Activated CD4-positive, alpha-beta memory T cell treated with anti-CD3 and anti-CD28 coated beads, Interleukin-2, amount 10 ng/mL, durations not matched to agents 7 days and 5 days (primary cell): ENCODE results near the gene CPNE1. TPM values are rescaled to one million over a fixed set of nuclear protein-coding genes. Genes with fewer than 3 reads are reported as not detected.
A peak's percentile ranks its signal among the peaks of the same experiment; 100 is the strongest.
"Not testable (repeated sequence)": the region's sequence is repeated elsewhere in the genome, so short reads cannot be mapped to it uniquely, and the experiment has no call there.

Experiments
- CTCF ChIA-PET: fragments of 350-600 bp; sonication (Branson Sonifier 250); formaldehyde crosslinking; loops from one replicate; lab custom pipeline; 2021; ENCODE audit warnings: antibody characterized with exemption, inconsistent platforms; lab: Charles Lee
- POLR2A ChIA-PET: fragments of 350-600 bp; sonication (Branson Sonifier 250); formaldehyde crosslinking; loops from one replicate; lab custom pipeline; 2021; ENCODE audit warnings: antibody characterized with exemption; lab: Charles Lee
- DNase-seq: peaks from one replicate; pipeline ENCODE4 v3.0.0-alpha.2; 2020
- H3K27ac Mint-ChIP-seq: one replicate; pipeline ENCODE4 v1.8.0; 2021; ENCODE audit warnings: mild to moderate bottlenecking, mixed read lengths
- H3K27me3 Mint-ChIP-seq: one replicate; pipeline ENCODE4 v1.8.0; 2021; ENCODE audit warnings: mixed read lengths
- H3K36me3 Mint-ChIP-seq: one replicate; pipeline ENCODE4 v1.8.0; 2021; ENCODE audit warnings: low read depth, mixed read lengths
- H3K4me1 Mint-ChIP-seq: one replicate; pipeline ENCODE4 v1.8.0; 2021; ENCODE audit warnings: mixed read lengths
- H3K4me3 Mint-ChIP-seq: one replicate; pipeline ENCODE4 v1.8.0; 2021; ENCODE audit warnings: mild to moderate bottlenecking, mixed read lengths
- H3K9me3 Mint-ChIP-seq: one replicate; pipeline ENCODE4 v1.8.0; 2021; ENCODE audit warnings: mixed read lengths
- total RNA-seq, 2 experiments: library from RNA; stranded (reverse); gene quantifications; one replicate each; pipeline ENCODE4 v1.2.3, GENCODE V29; 2021

CPNE1 gene
- 100 to 1,000 TPM; 239 to 243 TPM for total RNA-seq

DNA sequence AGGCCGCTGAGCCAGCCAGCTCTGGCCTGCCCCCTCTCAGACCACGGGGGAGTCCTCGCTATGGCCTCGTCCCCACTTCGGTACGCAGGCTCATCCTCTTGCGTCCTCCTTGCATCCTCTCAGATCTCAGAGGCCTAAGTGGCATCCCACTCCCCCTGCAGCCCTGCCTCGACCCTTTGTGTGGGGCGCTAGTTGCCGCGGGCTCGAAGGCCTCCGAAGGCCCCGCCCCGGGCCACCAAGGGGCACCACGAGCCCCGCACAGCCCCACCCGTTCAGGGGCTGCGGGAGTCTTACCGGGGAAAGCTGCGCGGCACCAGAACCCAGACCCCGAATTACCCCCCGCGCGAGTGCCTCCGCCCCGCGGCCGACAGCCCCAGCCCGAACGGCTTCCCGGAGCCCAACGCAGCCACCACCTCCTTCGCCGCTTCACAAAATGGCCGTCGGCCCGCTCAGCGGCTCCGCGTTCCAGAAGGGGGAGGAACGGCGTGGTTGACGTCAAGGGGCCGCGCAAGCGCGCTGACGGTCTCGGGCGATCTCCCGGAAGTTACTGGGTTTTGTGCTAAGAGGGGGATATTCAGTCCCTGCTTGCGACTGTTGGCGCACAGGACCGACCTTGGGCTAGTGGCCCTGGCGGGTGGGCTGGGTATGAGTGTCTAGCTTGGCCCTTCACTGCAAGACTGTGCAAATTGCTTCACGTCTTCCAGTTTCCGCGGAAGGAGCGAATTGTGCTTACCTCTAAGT, at the start of gene CPNE1, which contains the start of gene RBM12:
TSS of gene CPNE1 (minus strand) at position 435 of the 741 bp plus-strand sequence. CDS start 31,977 bp downstream, outside the sequence.
TSS of gene RBM12 (minus strand) at position 435 of the 741 bp plus-strand sequence. CDS start 9,578 bp downstream, outside the sequence.
- POLR2A ChIA-PET = interaction anchor here (0.9 to 10.3 kb wide), 29 partner anchors 9 to 1672 kb away, joined by 3 to 198 read pairs (median 8); partner anchors contain the start of genes CEP250, ERGIC3, NFS1 and PHF20
- H3K36me3 Mint-ChIP-seq = peaks cover 49% of the 10 kb centered on the region

DNA sequence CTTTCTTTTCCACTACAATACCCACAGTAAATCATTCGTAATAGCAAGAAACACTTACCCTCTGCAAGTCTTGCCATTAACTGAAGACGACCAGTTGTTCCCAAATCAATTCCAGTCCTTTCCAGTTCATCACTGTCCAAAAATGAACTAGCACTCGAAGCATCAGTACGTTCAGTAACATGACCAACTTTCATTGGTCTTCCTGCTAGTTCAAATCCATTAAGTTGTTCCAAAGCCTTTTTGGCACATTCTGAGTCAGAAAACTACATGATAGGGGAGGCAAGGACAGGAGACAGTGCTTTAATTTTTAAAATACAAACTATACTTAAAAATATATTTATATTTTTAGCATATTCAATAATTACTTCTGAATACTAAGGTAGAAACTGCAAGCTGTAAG, 49.4 kb upstream of the CPNE1 start:
- no peak overlapping the region for H3K4me3 Mint-ChIP-seq
- peak overlapping the region; percentile 6 for H3K27ac Mint-ChIP-seq
- ChIA-PET CTCF (interaction anchor here (1.0 to 1.6 kb wide), 3 partner anchors 14 to 26 kb away, joined by 3 to 4 read pairs (median 3); no protein-coding TSS in a partner anchor), POLR2A (interaction anchor here (9.5 to 23.9 kb wide), 2 partner anchors 12 to 22 kb away, joined by 112 to 503 read pairs; partner anchors contain the start of genes NFS1, RBM39 and ROMO1)
- no peak for DNase-seq
- peaks cover 59% of the 10 kb centered on the region for H3K4me1 Mint-ChIP-seq
- no peaks in the 10 kb centered on the region for H3K27me3 Mint-ChIP-seq
- peaks cover 80% of the 10 kb centered on the region for H3K36me3 Mint-ChIP-seq
- no peaks in the 10 kb centered on the region for H3K9me3 Mint-ChIP-seq

More for the DNA sequence above, at the start of gene CPNE1, which contains the start of gene RBM12:
- Mint-ChIP-seq H3K27me3 (no peaks in the 10 kb centered on the region), H3K4me1 (peaks cover 46% of the 10 kb centered on the region), H3K9me3 (no peaks in the 10 kb centered on the region), H3K27ac (peak within 1 kb of the TSS; percentile 98), H3K4me3 (peak within 1 kb of the TSS; percentile 95)
- CTCF ChIA-PET = interaction anchor here (0.7 to 3.0 kb wide), 11 partner anchors 9 to 1149 kb away, joined by 3 to 24 read pairs (median 3); partner anchors contain the start of gene SCAND1
- peak; percentile 95 for DNase-seq

DNA sequence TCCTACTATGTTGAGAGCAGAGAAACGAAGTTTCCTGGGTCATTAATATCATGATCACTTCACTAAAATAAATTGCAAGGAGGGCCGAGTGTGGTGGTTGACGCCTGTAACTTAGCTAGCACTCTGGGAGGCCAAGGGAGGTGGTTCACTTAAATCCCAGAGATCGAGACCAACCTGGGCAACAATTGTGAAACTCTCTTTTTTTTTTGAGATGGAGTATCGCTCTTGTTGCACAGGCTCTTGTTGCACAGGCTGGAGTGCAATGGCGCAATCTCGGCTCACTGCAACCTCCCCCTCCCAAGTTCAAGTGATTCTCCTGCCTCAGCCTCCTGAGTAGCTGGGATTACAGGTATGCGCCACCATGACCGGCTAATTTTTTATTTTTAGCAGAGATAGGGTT, 48.4 kb upstream of the CPNE1 start:
- not testable (repeated sequence) for H3K4me3 Mint-ChIP-seq, H3K27me3 Mint-ChIP-seq, H3K27ac Mint-ChIP-seq, H3K9me3 Mint-ChIP-seq, DNase-seq
- Mint-ChIP-seq H3K36me3 (peaks cover 80% of the 10 kb centered on the region), H3K4me1 (peaks cover 58% of the 10 kb centered on the region)
- ChIA-PET CTCF (interaction anchor here (0.8 to 1.6 kb wide), 3 partner anchors 15 to 89 kb away, joined by 3 read pairs; no protein-coding TSS in a partner anchor), POLR2A (interaction anchor here (0.6 to 23.9 kb wide), 3 partner anchors 11 to 251 kb away, joined by 3 to 503 read pairs (median 112); partner anchors contain the start of genes NFS1, RBM39 and ROMO1)

DNA sequence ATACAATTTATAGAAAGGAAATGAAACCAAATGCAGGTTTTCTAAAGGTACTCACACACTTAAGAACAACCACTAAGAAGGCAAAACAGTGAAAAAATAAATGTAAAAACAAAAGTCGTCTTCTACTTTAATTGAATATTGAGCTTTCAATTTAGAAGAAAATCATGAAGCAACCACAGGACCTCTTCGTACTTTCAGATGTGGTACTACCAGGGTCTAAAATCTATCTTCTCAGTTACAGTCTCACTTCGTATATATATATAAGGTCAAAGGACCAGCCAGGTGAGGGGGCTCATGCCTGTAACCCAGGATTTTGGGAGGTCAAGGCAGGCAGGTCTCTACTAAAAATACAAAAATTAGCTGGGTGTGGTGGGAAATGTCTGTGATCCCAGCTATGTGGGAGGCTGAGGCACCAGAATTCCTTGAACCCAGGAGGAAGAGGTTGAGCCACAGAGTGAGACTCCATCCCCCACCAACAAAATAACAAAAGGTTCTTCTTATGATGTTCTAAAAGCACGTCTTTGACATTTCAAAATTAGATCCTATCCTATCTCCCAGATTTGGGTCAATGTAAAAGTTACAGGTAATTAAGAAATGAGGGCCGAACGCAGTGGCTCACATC, 47.0 kb upstream of the CPNE1 start:
- POLR2A ChIA-PET = interaction anchor here (1.4 to 23.9 kb wide), 5 partner anchors 9 to 92 kb away, joined by 7 to 503 read pairs (median 21); partner anchors contain the start of genes CPNE1, NFS1, RBM12 and RBM39
- H3K27ac Mint-ChIP-seq = peak overlapping the region; percentile 64
- H3K4me1 Mint-ChIP-seq = peaks cover 52% of the 10 kb centered on the region
- H3K27me3 Mint-ChIP-seq = no peaks in the 10 kb centered on the region
- CTCF ChIA-PET = interaction anchor here (1.1 to 2.1 kb wide), 4 partner anchors 10 to 31 kb away, joined by 3 to 7 read pairs (median 5); partner anchors contain the start of gene RBM39
- peaks cover 77% of the 10 kb centered on the region for H3K36me3 Mint-ChIP-seq
- H3K4me3 Mint-ChIP-seq = peak overlapping the region; percentile 36
- DNase-seq = no peak
- no peaks in the 10 kb centered on the region for H3K9me3 Mint-ChIP-seq

DNA sequence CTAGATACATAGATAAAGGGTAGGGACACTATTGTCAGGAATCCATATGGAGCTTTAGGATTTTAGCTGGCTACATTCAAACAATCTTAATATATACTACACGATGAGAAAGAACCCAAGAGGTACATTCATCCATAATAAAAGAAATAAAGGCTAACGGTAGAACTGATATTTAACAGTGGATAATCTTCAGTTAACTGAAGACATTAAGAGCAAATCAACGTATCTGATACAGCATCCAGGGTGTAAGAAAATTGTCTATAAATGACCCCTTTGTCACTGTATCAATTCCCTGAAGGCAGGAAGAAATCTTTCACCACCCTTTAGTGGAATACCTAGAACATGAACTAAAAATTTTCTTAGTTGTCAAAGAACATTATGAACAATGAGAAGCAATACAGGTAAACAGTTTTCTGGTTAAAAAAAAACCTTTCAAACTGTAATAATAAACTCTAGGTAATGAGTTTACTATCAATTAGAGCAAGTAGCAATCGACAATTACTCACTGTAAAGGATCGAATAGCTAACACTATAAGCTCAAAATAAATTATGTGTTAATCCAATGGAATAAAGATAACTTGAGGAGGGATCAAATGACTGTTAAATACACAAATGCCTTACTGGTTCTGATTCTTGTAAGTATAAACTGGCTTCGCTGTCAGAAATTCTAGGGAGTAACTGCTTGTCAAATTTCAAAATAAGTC, 46.3 kb upstream of the CPNE1 start:
- Mint-ChIP-seq H3K9me3 (no peaks in the 10 kb centered on the region), H3K36me3 (peaks cover 77% of the 10 kb centered on the region), H3K27me3 (no peaks in the 10 kb centered on the region), H3K4me1 (peaks cover 52% of the 10 kb centered on the region), H3K27ac (peak overlapping the region; percentile 64), H3K4me3 (peak overlapping the region; percentile 36)
- ChIA-PET POLR2A (interaction anchor here (1.3 to 23.9 kb wide), 6 partner anchors 9 to 92 kb away, joined by 3 to 503 read pairs (median 14); partner anchors contain the start of genes CPNE1, NFS1, RBM12 and RBM39), CTCF (interaction anchor here (1.1 to 2.1 kb wide), 3 partner anchors 9 to 31 kb away, joined by 4 to 7 read pairs (median 6); partner anchors contain the start of gene RBM39)
- DNase-seq = no peak

DNA sequence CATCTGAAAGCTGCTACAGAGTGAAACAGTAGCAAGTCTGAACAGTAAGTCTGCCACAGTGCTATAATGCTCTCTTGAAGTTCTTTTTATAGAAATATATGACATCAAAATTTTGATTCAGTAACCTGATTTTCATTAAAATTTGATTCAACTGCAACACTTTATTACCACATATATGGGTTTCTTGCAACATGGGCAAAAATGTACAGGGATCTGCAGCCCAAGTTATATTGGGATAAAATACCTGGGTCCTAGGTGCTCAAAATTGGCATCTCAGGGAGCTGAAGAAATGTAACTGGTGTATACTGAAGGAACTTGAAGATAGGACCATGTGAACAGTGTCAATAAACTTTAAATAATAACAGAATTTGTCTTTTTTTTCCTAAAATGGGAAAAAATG, 45.3 kb upstream of the CPNE1 start:
- CTCF ChIA-PET = interaction anchor here (1.2 to 1.5 kb wide), 2 partner anchors 24 to 26 kb away, joined by 3 read pairs; no protein-coding TSS in a partner anchor
- no peak for DNase-seq
- Mint-ChIP-seq H3K27me3 (no peaks in the 10 kb centered on the region), H3K4me3 (no peak overlapping the region), H3K4me1 (peaks cover 49% of the 10 kb centered on the region), H3K36me3 (peaks cover 77% of the 10 kb centered on the region), H3K27ac (no peak overlapping the region), H3K9me3 (no peaks in the 10 kb centered on the region)
- POLR2A ChIA-PET = interaction anchor here (1.3 to 23.9 kb wide), 4 partner anchors 8 to 26 kb away, joined by 3 to 503 read pairs (median 66); partner anchors contain the start of genes NFS1, RBM39 and ROMO1

DNA sequence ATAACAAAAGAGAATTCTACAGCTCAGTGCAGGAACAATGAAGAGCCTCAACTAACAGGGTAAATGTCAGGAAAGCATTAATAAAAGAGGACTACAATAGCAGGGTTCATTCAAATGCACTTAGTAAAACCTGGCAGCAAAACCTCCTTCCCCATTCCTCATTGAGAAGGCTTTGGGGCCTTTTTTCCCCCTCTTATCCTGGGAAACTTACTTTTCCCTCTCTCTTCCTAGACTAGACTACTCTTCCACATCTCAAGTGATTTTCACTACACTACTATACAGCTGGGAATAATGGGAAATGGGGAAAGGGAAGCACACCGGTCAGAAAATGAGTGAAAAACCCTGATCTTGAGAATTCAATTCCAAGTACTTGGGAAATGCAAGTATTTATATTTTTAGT, 44.6 kb upstream of the CPNE1 start:
- Mint-ChIP-seq H3K27me3 (no peaks in the 10 kb centered on the region), H3K4me3 (no peak overlapping the region), H3K4me1 (peaks cover 53% of the 10 kb centered on the region), H3K9me3 (no peaks in the 10 kb centered on the region), H3K27ac (peak overlapping the region; percentile 32), H3K36me3 (peaks cover 80% of the 10 kb centered on the region)
- CTCF ChIA-PET = interaction anchor here (1.2 to 2.1 kb wide), 3 partner anchors 25 to 108 kb away, joined by 3 to 6 read pairs (median 3); no protein-coding TSS in a partner anchor
- POLR2A ChIA-PET = interaction anchor here (3.0 to 23.9 kb wide), 3 partner anchors 7 to 27 kb away, joined by 21 to 503 read pairs (median 112); partner anchors contain the start of genes NFS1, RBM39 and ROMO1
- DNase-seq = no peak

DNA sequence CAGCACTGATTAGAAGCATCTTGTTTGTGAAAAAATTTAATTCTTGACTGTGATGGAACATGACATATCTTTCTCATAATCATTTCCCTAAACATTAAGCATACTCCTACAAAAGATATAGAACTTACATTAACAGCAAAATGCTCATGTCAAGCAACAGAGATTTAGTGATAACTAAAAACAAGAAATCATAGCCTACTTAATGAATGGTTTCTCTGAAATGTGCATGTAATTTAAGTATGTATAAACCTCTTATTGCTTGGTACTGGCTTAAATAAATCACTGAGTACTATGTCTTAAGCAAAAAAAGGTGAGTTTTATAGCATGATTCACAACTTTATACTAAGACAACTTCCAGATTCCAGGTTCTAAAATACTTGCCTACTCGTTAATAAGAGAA, 43.8 kb upstream of the CPNE1 start:
- Mint-ChIP-seq H3K9me3 (no peaks in the 10 kb centered on the region), H3K36me3 (peaks cover 80% of the 10 kb centered on the region), H3K27ac (no peak overlapping the region), H3K4me3 (no peak overlapping the region), H3K4me1 (peaks cover 53% of the 10 kb centered on the region), H3K27me3 (no peaks in the 10 kb centered on the region)
- ChIA-PET POLR2A (interaction anchor here (6.2 to 23.9 kb wide), 3 partner anchors 6 to 28 kb away, joined by 32 to 503 read pairs (median 112); partner anchors contain the start of genes NFS1, RBM39 and ROMO1), CTCF (interaction anchor here (1.1 to 2.1 kb wide), 2 partner anchors 107 to 246 kb away, joined by 3 to 6 read pairs; no protein-coding TSS in a partner anchor)
- DNase-seq = no peak

DNA sequence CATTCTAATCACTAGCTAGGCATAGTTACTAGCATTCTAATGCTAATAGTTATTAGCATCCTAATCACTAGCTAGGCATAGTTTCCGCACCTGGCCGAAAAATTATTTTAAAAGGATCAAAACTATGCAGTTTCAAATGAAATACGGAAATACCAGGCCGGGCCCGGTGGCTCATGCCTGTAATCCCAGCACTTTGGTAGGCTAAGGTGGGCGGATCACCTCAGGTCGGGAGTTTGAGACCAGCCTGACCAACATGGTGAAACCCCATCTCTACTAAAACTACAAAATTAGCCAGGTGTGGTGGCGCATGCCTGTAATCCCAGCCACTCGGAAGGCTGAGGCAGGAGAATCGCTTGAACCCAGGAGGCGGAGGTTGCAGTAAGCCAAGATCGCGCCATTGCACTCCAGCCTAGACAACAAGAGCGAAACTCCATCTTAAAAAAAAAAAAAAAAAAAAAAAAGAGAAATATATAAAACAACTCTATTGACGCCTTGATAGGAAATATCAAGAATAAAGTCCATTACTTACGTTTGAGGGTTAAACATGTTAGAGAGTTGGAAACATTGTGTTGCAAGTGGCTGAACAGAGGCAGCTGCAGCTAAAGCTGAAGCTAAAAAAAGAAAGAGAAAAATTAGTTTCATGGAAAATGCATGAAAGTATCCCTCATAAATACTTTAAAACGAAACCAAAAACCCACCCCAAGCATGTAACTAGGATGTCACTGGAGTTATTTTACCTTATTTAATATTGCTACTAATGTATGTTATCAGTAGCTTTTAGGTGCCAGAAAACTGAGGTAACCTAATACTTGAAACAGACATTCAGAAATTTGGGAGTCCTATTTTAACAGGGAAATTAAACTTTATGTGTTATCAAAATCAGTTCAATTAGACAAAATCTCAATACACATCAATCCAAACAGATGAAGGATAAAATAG, 42.2 kb upstream of the CPNE1 start:
- not testable (repeated sequence) for H3K27me3 Mint-ChIP-seq, DNase-seq, H3K4me3 Mint-ChIP-seq, H3K9me3 Mint-ChIP-seq, H3K27ac Mint-ChIP-seq
- H3K4me1 Mint-ChIP-seq = peaks cover 57% of the 10 kb centered on the region
- H3K36me3 Mint-ChIP-seq = peaks cover 85% of the 10 kb centered on the region
- ChIA-PET CTCF (interaction anchor here (0.7 kb wide), 1 partner anchor 10 kb away, joined by 4 read pairs; no protein-coding TSS in a partner anchor), POLR2A (interaction anchor here (6.2 to 23.9 kb wide), 2 partner anchors 14 to 30 kb away, joined by 32 to 503 read pairs; partner anchors contain the start of gene RBM39)

DNA sequence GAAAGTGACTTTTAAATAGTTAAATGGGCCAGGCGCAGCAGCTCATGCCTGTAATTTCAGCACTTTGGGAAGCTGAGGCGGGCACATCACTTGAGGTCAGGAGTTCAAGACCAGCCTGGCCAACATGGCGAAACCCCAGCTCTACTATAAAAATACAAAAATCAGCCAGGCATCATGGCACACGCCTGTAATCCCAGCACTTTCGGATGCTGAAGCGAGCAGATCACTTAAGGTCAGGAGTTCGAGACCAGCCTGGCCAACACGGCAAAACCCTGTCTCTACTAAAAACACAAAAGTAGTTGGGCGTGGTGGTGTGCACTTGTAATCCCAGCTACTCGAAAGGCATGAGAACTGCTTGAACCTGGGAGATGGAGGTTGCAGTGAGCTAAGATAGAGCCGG, 41.2 kb upstream of the CPNE1 start:
- Mint-ChIP-seq H3K4me1 (peaks cover 52% of the 10 kb centered on the region), H3K36me3 (peaks cover 82% of the 10 kb centered on the region)
- ChIA-PET POLR2A (interaction anchor here (6.2 to 23.9 kb wide), 3 partner anchors 6 to 30 kb away, joined by 32 to 503 read pairs (median 112); partner anchors contain the start of gene RBM39), CTCF (interaction anchor here (1.7 kb wide), 1 partner anchor 179 kb away, joined by 3 read pairs; no protein-coding TSS in a partner anchor)
- not testable (repeated sequence) for H3K27me3 Mint-ChIP-seq, H3K27ac Mint-ChIP-seq, DNase-seq, H3K9me3 Mint-ChIP-seq, H3K4me3 Mint-ChIP-seq
